NCI-H1930 (cell line): ENCODE results near the gene BPTF.
"Not testable (repeated sequence)": the region's sequence is repeated elsewhere in the genome, so short reads cannot be mapped to it uniquely, and the experiment has no call there.

Experiments
- DNase-seq, 2 experiments: peaks; one replicate each; lab custom pipeline; 2025; lab: John Stamatoyannopoulos, UW

Gene BPTF

GRCh38 chr17:68013385-68013784 lies 188.1 kb downstream of the BPTF start:
- DNase-seq = no peak

GRCh38 chr17:68015081-68015723 lies 189.9 kb downstream of the BPTF start:
- no peak for DNase-seq

- DNase-seq = no peak
Measured at GRCh38 chr17:68016838-68017237, 191.5 kb downstream of the BPTF start.

GRCh38 chr17:68018493-68018892 lies 193.2 kb downstream of the BPTF start:
- DNase-seq = not testable (repeated sequence)

GRCh38 chr17:68019336-68019674 lies 194.0 kb downstream of the BPTF start:
- no peak for DNase-seq

DNA sequence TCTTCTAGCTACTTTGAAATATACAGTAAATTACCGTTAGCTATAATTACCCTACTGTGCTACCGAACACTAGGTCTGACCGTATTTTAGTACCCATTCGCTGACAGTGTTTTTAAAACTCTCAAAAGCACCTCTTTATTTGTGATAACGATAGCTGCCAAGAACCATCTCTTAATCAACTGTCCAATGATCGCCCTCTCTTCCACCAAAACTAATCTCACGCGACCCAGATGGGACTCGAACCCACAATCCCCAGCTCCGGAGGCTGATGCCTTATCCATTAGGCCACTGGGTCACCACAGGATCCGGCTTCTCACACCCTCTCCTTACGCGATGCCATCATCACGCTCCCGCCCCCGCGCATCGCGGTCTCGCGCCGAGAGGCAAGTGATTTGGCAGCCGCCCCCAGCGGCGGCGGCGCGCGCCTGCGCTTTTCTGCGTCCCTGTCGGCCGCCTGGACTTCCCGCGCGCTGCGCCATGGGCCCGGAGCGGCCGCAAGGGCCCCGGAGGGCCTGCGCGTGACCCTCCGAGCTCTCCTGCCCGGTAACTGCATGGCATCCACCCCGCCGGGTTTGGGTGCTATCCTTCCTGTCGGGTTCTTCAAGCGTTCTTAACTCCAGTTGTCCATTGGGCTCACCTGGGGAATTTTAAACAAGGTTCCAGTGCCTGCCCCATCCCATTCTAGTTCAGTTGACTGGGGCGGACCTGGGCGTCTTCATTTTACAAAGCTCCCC lies 194.5 kb downstream of the BPTF start:
- DNase-seq = peak; percentile 94 to 99

- DNase-seq = no peak
Measured at GRCh38 chr17:68020409-68020756, 195.1 kb downstream of the BPTF start.

GRCh38 chr17:68020791-68021190 lies 195.5 kb downstream of the BPTF start:
- not testable (repeated sequence) for DNase-seq

- no peak for DNase-seq
Measured at GRCh38 chr17:68021963-68022362, 196.7 kb downstream of the BPTF start.

GRCh38 chr17:68022547-68022946 lies 197.2 kb downstream of the BPTF start:
- not testable (repeated sequence) for DNase-seq

GRCh38 chr17:68029512-68030215 lies 204.4 kb downstream of the BPTF start:
- no peak for DNase-seq
